HG02759 (cell line): Measurements from ENCODE around the gene N4BP3.

Experiments
- ATAC-seq: cut with Tn5 transposase; IDR thresholded peaks from one replicate; pipeline ENCODE4 v1.9.1; 2021; ENCODE audit warnings: mild to moderate bottlenecking, moderate library complexity; ENCODE audit not compliant: unreplicated experiment

Gene N4BP3

DNA sequence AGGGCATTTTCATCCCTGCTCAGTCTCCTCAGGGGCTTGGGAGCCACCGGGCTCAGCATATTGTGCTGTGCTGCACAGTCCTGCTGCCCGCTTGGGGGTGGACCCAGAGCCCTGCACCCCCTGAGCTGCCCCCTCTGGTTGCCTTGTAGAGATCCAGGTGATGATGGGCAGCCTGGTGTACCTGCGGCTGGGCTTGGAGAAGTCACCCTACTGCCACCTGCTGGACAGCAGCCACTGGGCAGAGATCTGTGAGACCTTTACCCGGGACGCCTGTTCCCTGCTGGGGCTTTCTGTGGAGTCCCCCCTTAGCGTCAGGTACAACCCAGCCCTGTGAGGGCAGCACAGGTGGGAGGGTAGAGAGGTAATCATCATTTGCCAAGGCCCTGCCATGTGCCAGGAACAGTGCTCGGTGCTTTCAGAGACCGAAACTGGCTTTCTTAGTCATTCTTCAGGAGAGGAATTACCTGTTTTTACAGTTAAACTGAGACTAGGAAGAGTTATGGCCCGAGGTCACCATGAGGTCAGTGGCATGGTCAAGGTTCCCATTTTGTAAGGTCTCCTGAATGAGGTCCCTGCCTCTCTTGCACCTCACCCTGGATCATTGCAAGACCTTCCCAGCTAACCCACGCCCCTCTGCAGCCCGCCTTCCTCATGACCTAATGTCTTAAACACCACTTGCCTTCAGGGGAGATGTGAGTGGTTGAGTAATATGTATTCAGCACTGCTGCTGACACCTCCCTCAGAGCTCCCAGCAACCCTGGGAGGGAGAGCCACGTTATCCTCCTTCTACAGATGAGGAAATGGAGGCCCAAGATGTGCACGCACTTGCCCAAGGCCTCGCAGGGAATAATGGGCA is 32.9 kb downstream of the N4BP3 start:
- ATAC-seq, result peak; percentile 68

DNA sequence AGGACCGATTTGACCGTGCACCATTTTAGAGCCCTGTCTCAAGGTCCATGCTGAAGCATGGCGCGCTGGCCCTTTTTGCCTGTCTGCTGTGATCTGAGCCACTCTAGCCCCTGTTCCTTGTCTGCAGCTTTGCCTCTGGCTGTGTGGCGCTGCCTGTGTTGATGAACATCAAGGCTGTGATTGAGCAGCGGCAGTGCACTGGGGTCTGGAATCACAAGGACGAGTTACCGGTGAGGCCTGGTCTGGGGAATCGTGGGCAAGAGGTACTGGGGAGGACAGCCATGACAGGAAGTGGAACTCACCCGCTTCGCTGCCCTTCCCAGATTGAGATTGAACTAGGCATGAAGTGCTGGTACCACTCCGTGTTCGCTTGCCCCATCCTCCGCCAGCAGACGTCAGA is 34.1 kb downstream of the N4BP3 start:
- ATAC-seq, result no peak

DNA sequence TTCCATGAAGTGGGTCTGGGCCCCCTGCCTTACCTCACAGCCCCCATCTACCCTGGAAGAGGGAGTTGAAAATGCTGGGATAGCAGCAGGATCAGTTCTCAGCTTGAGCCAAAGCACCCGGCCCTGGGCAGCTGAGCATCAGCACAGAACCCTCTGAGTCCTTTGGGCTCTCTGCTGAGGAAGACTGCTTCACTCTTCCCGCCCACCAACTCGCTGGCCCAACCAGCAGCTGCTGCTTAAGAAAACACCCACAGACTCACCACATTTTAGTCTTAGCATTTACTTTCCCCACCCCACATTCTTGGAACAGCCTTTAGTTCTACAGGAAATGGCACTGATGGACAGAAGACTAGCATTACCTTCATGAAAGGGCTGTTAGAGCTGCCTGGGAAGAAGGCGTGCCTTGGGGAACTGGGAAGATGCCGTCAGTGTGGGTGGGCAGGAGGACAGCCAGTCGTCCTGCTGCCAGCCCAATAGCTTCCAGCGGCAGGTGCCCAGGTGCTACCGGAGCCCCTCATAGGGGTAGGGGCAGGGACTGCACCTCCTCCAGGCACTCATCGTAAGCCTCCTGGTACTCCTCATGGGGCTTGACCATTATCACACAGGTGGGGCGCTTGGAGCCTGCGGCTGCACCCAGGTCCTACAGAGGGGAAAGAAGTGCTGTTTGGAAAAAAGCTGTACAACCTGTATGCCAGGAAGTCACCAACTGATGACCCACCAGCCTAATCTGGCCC is 36.0 kb downstream of the N4BP3 start:
- no peak for ATAC-seq

DNA sequence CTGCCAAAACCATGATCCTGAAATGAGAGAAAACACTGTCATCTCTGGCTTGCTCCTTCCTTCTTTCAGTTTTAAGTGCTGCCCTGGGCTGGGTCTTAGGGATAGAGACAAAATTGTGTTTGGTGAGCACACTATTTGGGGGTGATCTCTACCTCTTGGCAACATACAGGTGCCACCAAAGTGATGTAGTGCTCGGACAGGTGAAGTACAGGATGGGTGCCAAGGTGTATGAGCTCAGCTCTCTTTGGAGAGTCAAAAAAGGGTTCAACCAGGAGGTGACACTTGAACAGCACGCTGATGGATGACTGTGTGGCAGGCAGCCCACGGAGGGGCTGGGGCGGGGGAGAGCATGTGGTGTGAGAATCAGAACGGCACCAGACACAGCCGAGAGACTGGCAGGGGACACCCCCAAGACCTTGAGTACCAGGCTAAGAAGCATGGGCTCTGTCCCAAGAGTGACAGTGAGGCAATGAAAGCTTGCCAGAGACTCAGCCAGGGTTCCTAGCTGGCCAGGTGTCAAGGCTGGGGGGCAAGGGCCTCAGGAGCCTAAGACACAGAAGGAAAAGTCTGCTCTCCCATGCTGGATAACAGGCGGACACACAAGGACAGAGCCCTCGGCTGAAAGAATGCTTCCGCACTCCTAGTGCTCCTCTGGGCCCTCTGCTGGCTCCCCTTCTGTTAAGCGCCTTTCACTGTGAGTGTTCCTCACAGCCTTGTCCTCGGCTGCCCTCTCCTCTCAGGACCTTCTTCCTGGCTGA is 37.8 kb downstream of the N4BP3 start:
- ATAC-seq, result no peak

DNA sequence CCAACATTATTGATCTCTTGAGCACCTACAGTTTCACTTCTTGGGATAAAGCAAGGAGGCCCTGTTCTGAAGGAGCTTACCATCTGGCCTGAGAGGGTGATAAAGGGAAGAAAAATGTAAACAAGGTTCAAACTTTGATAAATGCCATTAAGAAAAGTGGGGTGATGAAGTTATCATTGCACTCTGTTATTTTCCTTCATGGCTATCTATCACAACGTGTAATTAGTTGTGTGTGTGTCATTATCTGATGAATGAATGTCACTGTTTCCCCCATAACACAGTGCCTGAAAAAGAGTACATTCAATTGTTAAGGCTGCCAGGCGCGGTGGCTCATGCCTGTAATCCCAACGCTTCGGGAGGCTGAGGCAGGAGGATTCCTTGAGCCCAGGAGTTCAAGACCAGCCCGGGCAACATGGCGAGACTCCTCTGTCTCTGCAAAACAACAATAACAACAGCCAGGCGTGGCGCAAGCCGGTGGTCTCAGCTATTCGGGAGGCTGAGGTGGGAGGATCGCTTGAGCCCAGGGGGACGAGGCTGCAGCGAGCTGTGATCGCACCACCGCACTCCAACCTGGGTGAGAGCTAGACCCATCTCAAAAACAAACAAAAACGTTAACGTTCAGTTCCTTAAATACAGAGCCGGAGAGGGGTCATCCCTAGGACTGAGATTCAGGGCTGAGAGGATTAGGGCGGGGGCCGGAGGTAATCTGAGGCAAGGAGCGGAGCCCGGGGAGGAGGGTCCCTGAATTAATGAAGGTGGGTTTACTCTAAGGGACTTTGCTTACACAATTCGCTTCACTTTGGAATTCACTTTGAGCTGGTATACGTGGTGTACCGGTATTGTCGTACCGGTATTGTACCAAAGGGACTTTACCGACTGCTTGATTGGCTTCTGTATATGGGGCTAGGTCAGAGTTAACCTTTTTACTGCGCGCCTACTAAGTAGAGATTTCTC is 39.4 kb downstream of the N4BP3 start:
- no peak for ATAC-seq

DNA sequence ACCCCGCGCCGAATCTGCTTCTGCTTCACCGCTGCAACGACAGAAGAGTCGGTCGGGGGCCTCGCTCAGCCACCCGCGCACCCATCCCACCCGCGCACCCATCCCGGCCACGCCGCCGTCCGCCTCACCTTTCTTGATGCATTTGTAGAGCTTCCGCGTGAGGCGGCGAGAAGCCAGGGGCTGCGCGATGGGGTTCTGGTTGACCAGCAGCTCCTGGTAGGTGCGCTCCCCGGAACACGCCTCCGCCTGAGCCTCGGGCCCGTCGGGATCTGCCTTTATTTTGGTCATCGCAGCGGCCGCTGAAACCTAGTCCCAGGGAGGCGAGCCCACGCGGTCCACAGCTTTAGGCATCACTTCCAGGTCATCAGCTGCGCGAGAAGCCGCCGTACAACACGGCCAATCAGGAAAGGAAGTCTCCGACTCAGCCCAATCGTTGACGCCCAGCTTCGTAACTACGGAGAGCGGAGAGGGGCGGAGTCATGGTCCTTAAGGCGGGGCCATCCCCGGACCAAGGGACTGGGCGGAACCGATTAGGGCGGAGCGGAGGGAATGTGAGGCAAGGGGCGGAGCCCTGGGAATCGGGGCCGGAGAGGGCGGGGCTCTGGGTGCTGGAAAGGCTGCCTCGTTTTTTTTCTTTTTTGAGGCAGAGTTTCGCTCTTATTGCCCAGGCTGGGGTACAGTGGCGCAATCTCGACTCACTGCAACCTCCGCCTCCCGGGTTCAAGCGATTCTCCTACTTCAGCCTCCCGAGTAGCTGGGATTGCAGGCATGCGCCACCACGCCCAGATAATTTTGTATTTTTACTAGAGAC is 40.4 kb downstream of the N4BP3 start, which contains the start of gene NHP2:
Gene NHP2, minus strand, starts transcription at position 356 of the 811 bp plus-strand sequence. Its CDS starts 68 bp downstream, at position 288.
- ATAC-seq, result peak; percentile 99

DNA sequence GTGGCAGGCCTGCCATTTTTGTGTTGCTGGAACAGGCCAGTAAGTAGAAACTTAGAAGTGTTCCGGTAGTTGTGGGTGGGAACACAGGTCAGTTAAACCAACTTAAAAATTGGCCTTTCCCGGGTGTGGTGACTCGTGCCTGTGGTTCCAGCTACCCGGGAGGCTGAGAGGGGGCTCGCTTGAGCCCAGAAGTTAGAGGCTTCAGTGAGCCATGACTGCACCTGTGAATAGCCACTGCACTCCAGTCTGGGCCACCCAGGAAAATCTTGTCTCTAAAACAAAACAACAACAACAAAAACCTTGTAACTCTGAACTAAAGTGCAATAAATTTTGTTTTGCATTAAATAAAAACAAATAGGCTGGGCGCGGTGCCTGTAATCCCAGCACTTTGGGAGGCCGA is 41.7 kb downstream of the N4BP3 start:
- ATAC-seq, result no peak

DNA sequence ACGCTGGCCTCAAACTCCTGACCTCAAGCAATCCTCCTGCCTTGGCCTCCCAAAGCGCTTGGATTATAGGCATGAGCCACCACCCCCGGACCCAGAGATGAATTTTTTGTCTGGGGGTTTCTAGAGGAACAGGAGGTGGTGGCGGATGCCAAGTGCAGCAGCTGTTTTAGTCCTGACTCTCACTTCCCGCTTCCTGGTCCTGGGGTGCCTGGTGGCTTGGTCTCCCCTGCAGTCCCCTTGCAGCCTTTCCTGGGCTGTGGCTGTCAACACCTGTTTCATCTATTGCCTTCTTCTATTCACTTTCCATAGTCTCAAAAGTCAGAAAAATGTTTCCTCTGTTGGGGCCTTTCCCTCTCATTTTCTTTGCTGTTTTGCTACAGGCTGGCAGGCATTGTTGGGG is 46.8 kb downstream of the N4BP3 start:
- ATAC-seq, result no peak

DNA sequence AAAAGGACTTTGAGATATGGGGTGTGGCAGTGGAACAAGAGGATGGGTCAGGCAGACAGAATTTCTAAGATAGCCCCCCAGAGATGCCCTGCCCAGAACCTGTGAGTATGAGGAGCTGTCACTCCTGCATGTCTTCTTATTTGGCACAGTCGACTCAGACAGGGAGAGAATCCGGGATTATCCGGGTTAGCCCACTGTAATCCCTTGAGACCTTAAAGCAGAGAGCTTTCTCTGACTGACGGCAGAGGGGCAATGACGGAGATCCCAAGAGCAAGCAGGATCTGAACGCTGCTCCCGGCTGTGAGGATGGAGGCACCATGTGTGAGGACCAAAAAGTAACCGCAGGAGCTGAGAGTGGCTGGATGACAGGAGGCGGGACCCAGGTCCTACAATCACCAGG is 49.1 kb downstream of the N4BP3 start:
- no peak for ATAC-seq

DNA sequence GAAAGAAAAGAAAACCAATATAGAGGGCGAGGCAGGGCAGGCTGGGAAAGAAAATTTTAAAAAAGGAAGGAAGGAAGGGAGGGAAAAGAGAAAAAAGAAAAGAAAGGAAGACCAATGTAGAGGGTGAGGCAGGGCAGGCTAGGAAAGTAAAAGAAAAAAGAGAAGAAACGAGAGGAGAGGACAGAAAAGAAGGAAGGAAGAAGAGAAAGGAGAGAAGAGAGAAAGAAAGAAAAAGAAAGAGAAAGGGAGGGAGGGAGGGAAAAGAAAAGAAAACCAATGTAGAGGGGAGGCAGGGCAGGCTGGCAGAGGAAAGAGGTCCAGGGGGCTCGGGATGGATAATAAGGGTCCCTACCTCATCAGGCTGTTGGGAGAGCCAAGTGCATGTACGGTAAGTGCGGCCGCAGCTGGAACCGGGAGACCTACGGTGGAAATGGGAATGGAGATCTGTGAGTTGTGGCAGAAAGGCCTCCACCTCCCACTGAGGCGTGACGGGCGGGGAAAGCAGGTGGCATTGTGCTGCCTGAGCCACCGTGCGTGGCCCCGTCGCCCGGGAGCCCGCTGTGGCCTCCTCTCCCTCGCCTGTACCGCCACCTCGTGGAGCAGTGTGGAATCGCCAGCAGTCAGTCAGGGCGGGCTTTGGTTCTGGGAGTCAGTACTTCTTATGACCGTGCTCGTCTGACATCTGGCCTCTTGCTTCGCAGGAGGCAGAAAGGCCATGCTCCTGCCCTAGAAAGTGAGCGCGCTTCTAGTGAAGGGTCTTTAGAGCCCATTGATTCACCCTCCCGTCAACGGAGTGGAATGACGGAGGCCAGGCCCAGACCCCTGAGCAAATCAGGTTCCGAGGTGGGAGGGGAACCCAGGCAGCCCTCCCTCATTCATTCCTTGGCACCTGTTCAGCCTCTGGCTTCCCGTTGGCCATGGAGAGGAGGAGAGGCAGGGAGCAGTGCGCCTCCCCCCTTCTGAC is 50.7 kb downstream of the N4BP3 start:
- peak; percentile 94 for ATAC-seq

DNA sequence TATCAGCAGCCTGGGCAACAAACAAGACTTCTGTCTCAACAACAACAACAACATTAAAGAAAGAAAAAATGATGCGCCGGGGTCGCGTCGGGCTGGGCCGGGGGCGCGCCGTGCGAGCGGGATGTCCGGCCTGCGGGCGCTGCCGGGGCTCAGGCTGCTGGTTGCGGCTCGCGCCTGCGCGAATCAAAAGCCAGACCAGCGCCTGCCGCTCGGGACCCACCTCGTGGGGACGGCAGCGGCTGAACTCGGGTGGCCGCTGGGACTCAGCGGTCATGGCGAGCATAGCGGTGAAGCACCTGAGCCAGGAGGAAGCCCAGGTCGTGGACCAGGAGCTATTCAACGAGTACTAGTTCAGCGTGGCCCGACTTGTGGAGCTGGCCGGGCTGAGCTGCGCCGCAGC is 52.2 kb downstream of the N4BP3 start:
- ATAC-seq, result no peak

DNA sequence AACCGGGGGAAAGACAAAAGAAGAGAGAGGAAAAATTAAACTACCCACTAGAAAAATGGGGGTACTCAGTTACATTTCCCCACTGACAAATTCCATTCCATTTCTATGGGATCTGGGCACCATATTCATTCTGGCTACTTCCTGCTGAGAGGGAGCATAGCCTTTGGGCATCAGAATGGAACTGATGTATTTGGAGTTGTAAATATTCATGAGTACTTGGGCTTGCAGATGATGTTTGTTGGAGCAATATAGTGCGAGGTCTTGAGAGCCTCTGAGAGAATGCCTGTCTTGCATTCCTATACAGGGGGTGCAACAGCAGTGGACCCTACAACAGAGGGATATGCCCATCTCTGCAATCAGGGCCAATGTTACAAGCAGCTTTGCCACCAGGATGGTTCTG is 57.1 kb downstream of the N4BP3 start:
- no peak for ATAC-seq

DNA sequence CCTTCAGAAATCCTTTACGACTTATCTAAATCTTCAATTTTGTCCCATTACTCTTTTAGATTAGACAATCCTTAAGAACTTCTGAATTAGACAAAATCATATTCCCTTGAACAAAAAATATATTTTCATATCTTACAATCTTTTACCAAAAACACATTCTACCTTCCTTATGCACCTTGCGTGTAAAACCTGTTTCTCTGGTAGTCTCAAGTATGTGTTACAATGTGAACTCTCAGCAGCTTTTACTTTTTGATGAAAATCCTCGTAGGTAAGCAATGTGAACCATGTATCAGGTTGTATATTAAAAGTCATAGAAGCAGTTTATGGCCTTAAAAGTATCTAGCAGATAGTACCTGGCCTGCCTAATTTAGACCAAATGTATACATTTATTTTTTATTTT is 61.1 kb downstream of the N4BP3 start:
- ATAC-seq, result no peak
